Smooth muscle cell (in vitro differentiated cells): Measurements from ENCODE around the gene SLCO1B1. TPM values are rescaled to one million over a fixed set of nuclear protein-coding genes. Genes with fewer than 3 reads are reported as not detected.

ENCODE experiments used
- DNase-seq: peaks from one replicate; lab custom pipeline; 2025; ENCODE audit not compliant: unreplicated experiment; lab: John Stamatoyannopoulos, UW
- H2AFZ ChIP-seq: fragments of 200-600 bp; sonication (generic); 2 replicates; pipeline ENCODE4 v1.6.0; 2016; ENCODE audit warnings: antibody characterized with exemption, low read depth, mild to moderate bottlenecking
- H3F3A ChIP-seq: fragments of 200-600 bp; sonication (generic); 2 replicates; pipeline ENCODE4 v1.6.0; 2017; ENCODE audit warnings: antibody characterized with exemption, low read depth
- H3K27ac ChIP-seq: fragments of 200-600 bp; sonication (generic); 2 replicates; pipeline ENCODE4 v1.5.1; 2016; ENCODE audit warnings: low read depth, mild to moderate bottlenecking
- H3K27me3 ChIP-seq: fragments of 200-600 bp; sonication (generic); 2 replicates; pipeline ENCODE4 v1.6.1; 2016; ENCODE audit warnings: low read depth, mild to moderate bottlenecking
- H3K36me3 ChIP-seq: fragments of 200-600 bp; sonication (generic); 2 replicates; pipeline ENCODE4 v1.5.1; 2016; ENCODE audit warnings: low read depth
- H3K4me1 ChIP-seq: fragments of 200-600 bp; sonication (generic); 2 replicates; pipeline ENCODE4 v1.5.1; 2016; ENCODE audit warnings: low read depth
- H3K4me2 ChIP-seq: fragments of 200-600 bp; sonication (generic); 2 replicates; pipeline ENCODE4 v1.6.0; 2016; ENCODE audit warnings: mild to moderate bottlenecking
- H3K4me3 ChIP-seq: fragments of 200-600 bp; sonication (generic); 2 replicates; pipeline ENCODE4 v1.5.1; 2016; ENCODE audit warnings: mild to moderate bottlenecking
- H3K79me2 ChIP-seq: fragments of 200-600 bp; sonication (generic); 2 replicates; pipeline ENCODE4 v1.6.0; 2016; ENCODE audit warnings: low read depth, mild to moderate bottlenecking
- H3K9ac ChIP-seq: fragments of 200-600 bp; sonication (generic); 2 replicates; pipeline ENCODE4 v1.6.0; 2016; ENCODE audit warnings: low read depth
- H3K9me3 ChIP-seq: fragments of 200-600 bp; sonication (generic); replicated peaks from 2 replicates; pipeline ENCODE4 v1.5.1; 2016; ENCODE audit warnings: low read depth
- H4K20me1 ChIP-seq: fragments of 200-600 bp; sonication (generic); 2 replicates; pipeline ENCODE4 v1.6.0; 2016; ENCODE audit warnings: low read depth
- CTCF ChIP-seq: fragments of 200-600 bp; sonication (generic); IDR thresholded peaks from 2 replicates; pipeline ENCODE4 v1.5.1; 2017; ENCODE audit warnings: borderline replicate concordance, mild to moderate bottlenecking, antibody characterized with exemption; ENCODE audit not compliant: insufficient read depth, poor library complexity, severe bottlenecking
- WGBS: methylation state at CpG from one replicate; pipeline ENCODE4 v1.1.7; 2016; ENCODE audit warnings: low lambda C conversion rate; 5-methylcytosine and 5-hydroxymethylcytosine counted together
- polyA plus RNA-seq: library from polyadenylated mRNA; unstranded; fragments of >200 nt; fragmentation: Nextera tagmentation; extraction: Ambion mirVana; gene quantifications from 2 replicates; pipeline ENCODE4 v1.2.1, GENCODE V29; 2016
- total RNA-seq: library from RNA; depleted of rRNA; stranded (reverse); fragments of >200 nt; gene quantifications from 2 replicates; pipeline ENCODE4 v1.2.3, GENCODE V29; 2014

SLCO1B1 gene
- total and polyA plus RNA-seq, 2 experiments from 2014 or later = not detected

DNA sequence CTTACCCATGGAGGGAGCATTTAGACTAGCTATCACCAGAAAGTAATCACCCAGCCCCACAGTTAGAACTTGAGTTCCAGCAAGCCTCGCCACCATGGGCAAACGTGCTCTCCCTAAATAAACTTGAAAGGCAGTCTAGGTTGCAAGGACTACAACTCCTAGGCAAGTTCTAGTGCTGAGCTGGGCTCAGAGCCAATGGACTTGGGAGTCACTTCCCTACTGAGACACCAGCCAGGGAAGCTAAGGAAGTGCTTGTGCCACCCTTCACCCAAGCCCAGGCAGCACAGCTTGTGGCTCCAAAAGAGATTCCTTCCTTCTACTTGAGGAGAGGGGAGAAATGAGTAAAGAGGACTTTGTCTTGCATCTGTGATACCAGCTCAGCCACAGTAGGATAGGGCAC is 145.8 kb downstream of the SLCO1B1 start:
- H4K20me1 ChIP-seq = no peaks in the 10 kb centered on the region
- no peaks in the 10 kb centered on the region for H3K79me2 ChIP-seq
- no peaks in the 10 kb centered on the region for H3K9me3 ChIP-seq
- H3K27me3 ChIP-seq = no peaks in the 10 kb centered on the region
- H3K9ac ChIP-seq = no peak overlapping the region
- no peak for DNase-seq
- no peak overlapping the region for H3K4me3 ChIP-seq
- H3K36me3 ChIP-seq = no peaks in the 10 kb centered on the region
- no peak overlapping the region for H2AFZ ChIP-seq
- H3K4me2 ChIP-seq = no peak overlapping the region
- H3F3A ChIP-seq = no peaks in the 10 kb centered on the region
- TF ChIP-seq CTCF = no peak
- 93% methylated on average over 2 of the region's 2 CpGs for WGBS
- H3K27ac ChIP-seq = no peak overlapping the region
- no peaks in the 10 kb centered on the region for H3K4me1 ChIP-seq

Other genes starting within 250 kb of the SLCO1B1 start
- gene SLCO1A2, start 203.7 kb downstream of the SLCO1B1 start, total RNA-seq = 2.4 and 5.6 TPM in 2 replicates
- gene SLCO1A2, start 203.7 kb downstream of the SLCO1B1 start, polyA plus RNA-seq = 1.7 and 1.8 TPM in 2 replicates
- gene IAPP, start 241.7 kb downstream of the SLCO1B1 start, total RNA-seq = not detected in 2 replicates
- gene IAPP, start 241.7 kb downstream of the SLCO1B1 start, polyA plus RNA-seq = not detected in 2 replicates